C4-2B (cell line): ENCODE results near the gene MDH2.

Experiments
- ZFX ChIP-seq: fragments of 450-650 bp; IDR thresholded peaks from 2 replicates; pipeline ENCODE4 v1.6.1; 2017
- TF ChIP-seq, protein P1 (sequence below): fragments of 450-650 bp; conservative IDR thresholded peaks from 2 replicates; pipeline ENCODE4 v1.5.1; 2017; ENCODE audit warnings: mild to moderate bottlenecking

DNA sequence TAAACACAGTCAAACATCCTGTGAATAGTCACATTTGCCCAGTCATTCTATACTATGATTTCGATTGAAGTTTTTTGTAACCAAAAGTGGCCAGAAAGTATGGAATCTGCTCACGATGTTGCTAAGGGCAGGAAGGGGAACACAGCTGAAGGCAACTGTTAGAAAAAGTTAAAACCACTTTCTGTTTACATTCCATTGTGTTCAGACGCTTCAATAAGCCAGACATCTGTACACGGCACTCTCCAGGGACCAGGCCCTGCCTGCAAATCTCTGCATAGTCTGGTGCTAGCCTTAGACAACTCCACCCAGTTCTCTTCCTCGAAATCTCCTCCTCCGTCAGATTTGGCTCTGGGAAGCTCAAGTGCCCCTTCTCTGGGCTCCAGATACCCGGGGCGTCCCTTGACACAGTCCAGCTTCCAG is 36.5 kb upstream of the MDH2 start:
- TF ChIP-seq, protein P1, sequence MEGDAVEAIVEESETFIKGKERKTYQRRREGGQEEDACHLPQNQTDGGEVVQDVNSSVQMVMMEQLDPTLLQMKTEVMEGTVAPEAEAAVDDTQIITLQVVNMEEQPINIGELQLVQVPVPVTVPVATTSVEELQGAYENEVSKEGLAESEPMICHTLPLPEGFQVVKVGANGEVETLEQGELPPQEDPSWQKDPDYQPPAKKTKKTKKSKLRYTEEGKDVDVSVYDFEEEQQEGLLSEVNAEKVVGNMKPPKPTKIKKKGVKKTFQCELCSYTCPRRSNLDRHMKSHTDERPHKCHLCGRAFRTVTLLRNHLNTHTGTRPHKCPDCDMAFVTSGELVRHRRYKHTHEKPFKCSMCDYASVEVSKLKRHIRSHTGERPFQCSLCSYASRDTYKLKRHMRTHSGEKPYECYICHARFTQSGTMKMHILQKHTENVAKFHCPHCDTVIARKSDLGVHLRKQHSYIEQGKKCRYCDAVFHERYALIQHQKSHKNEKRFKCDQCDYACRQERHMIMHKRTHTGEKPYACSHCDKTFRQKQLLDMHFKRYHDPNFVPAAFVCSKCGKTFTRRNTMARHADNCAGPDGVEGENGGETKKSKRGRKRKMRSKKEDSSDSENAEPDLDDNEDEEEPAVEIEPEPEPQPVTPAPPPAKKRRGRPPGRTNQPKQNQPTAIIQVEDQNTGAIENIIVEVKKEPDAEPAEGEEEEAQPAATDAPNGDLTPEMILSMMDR = no peak
- no peak for TF ChIP-seq ZFX
